ENCODE results near the gene MAPT. TPM values are rescaled to one million over a fixed set of nuclear protein-coding genes. Genes with fewer than 3 reads are reported as not detected.

Gene MAPT
- total and polyA plus RNA-seq, 3 donors from 2014 or later, result 5.0 to 100 (median 6.1) TPM

DNA sequence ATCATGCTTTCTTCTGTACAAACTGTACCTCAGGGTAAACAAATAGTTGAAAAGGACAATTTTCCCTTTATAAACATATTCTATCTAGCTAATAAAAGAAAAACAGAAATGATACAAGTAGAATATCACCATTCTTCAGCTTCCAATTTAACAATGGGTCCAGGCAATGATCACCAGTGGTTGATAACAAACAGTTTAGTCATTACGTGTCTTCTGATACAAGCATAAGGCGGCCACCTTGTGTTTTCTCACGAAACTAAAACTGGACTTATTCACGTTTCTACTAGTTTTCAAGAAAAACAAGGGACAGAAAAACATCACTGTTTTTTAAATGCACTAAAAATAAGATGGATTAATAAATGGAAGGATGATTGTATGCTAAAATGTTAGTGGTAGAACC, 163.0 kb downstream of the MAPT start:
- H3K27ac ChIP-seq, result no peak overlapping the region
- intact Hi-C loops (cut with DNase I; ENCODE audit: low total_unique reads), result no loop called here
- H3K4me1 ChIP-seq, result no peaks in the 10 kb centered on the region

DNA sequence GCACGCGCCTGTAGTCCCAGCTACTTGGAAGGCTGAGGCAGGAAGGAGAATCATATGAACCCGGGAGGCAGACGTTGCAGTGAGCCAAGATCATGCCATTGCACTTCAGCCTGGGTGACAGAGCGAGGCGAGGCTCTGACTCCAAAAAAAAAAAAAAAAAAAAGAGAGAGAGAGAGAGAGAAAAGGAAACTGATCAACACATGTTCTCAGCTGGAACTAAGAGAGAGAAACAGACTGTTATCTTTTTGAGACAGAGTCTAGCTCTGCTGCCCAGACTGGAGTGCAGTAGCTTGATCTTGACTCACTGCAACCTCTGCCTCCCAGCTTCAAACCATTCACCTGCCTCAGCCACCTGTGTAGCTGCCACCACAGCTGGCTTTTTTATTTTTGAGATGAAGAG, 165.1 kb downstream of the MAPT start:
- H3K27me3 ChIP-seq, result no peaks in the 10 kb centered on the region
- intact Hi-C loops (cut with DNase I; ENCODE audit: low total_unique reads), result no loop called here
- no peak overlapping the region for H3K27ac ChIP-seq
- H3K9me3 ChIP-seq, result no peaks in the 10 kb centered on the region
- no peaks in the 10 kb centered on the region for H3K4me1 ChIP-seq
- no peak overlapping the region for H3K4me3 ChIP-seq
- DNase-seq, result no peak
- H3K36me3 ChIP-seq (ENCODE audit: low read depth, missing control alignments), result no peaks in the 10 kb centered on the region
- TF ChIP-seq POLR2A (IDR thresholded peaks at IDR 0.05), result no peak
- TF ChIP-seq, protein P1, sequence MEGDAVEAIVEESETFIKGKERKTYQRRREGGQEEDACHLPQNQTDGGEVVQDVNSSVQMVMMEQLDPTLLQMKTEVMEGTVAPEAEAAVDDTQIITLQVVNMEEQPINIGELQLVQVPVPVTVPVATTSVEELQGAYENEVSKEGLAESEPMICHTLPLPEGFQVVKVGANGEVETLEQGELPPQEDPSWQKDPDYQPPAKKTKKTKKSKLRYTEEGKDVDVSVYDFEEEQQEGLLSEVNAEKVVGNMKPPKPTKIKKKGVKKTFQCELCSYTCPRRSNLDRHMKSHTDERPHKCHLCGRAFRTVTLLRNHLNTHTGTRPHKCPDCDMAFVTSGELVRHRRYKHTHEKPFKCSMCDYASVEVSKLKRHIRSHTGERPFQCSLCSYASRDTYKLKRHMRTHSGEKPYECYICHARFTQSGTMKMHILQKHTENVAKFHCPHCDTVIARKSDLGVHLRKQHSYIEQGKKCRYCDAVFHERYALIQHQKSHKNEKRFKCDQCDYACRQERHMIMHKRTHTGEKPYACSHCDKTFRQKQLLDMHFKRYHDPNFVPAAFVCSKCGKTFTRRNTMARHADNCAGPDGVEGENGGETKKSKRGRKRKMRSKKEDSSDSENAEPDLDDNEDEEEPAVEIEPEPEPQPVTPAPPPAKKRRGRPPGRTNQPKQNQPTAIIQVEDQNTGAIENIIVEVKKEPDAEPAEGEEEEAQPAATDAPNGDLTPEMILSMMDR (IDR thresholded peaks at IDR 0.05), result no peak
- 92 to 93% methylated on average over 4 to 6 of the region's 6 CpGs for WGBS, 2 donors

More for the DNA sequence above, 163.0 kb downstream of the MAPT start:
- WGBS, 2 donors, result 70 to 79% methylated on average over 4 of the region's 4 CpGs
- no peak for DNase-seq
- TF ChIP-seq, protein P1 (IDR thresholded peaks at IDR 0.05), result no peak
- TF ChIP-seq POLR2A (IDR thresholded peaks at IDR 0.05), result no peak
- no peaks in the 10 kb centered on the region for H3K9me3 ChIP-seq
- no peak overlapping the region for H3K4me3 ChIP-seq
- H3K36me3 ChIP-seq (ENCODE audit: low read depth, missing control alignments), result no peaks in the 10 kb centered on the region
- no peaks in the 10 kb centered on the region for H3K27me3 ChIP-seq

DNA sequence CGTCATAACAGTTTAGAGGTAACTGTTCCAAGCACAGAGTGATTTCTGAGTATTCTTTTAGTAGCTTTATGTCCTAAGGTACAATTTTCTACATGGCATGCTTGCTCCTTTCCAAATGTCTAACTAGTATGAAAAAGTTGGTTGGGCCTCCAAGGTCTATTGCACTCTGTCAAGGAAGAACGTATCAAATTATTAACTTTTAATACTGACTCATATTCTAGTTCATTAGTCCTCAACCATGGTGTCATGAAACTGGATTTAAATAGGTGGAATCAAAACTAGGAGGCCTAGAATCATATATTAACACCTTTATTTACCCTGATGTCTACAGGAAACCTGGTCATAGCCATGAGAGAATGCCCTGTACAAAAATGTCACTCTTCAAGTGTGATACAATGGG, 166.1 kb downstream of the MAPT start:
- intact Hi-C loops (cut with DNase I; ENCODE audit: low total_unique reads), result no loop called here
- Histone ChIP-seq H3K36me3 (ENCODE audit: low read depth, missing control alignments) (no peaks in the 10 kb centered on the region), H3K27ac (no peak overlapping the region), H3K9me3 (no peaks in the 10 kb centered on the region), H3K27me3 (no peaks in the 10 kb centered on the region), H3K4me3 (no peak overlapping the region), H3K4me1 (no peaks in the 10 kb centered on the region)
- no peak for DNase-seq
- WGBS, 2 donors, result 77 to 78% methylated on average over 2 of the region's 2 CpGs
- TF ChIP-seq, protein P1 (IDR thresholded peaks at IDR 0.05), result no peak
- TF ChIP-seq POLR2A (IDR thresholded peaks at IDR 0.05), result no peak

DNA sequence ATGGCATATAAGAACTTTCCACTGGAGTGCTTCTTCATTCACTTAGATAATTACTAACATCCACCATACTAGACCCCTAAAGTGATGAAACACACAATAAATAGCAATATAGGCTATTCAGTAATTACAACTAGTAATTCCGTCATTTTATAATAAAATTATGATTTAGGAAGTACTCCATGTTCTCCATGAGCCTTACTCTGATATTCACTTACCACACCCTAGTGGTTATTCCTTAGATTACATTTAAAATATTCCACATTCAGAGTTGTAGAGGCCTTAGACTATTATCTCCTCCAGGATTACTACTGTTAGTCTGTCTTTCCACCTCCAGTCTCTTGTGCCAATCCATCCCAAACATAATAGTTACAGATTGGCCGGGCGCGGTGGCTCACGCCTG, 167.1 kb downstream of the MAPT start:
- H3K36me3 ChIP-seq (ENCODE audit: low read depth, missing control alignments), result no peaks in the 10 kb centered on the region
- no peaks in the 10 kb centered on the region for H3K4me1 ChIP-seq
- H3K9me3 ChIP-seq, result no peaks in the 10 kb centered on the region
- intact Hi-C loops (cut with DNase I; ENCODE audit: low total_unique reads), result no loop called here
- DNase-seq, result no peak
- no peak overlapping the region for H3K27ac ChIP-seq
- H3K4me3 ChIP-seq, result no peak overlapping the region
- TF ChIP-seq POLR2A (IDR thresholded peaks at IDR 0.05), result no peak
- TF ChIP-seq, protein P1 (IDR thresholded peaks at IDR 0.05), result peak in 1 of 3 experiments; percentile 39
- no peaks in the 10 kb centered on the region for H3K27me3 ChIP-seq
- WGBS, 2 donors, result 91% methylated on average over 5 of the region's 5 CpGs

DNA sequence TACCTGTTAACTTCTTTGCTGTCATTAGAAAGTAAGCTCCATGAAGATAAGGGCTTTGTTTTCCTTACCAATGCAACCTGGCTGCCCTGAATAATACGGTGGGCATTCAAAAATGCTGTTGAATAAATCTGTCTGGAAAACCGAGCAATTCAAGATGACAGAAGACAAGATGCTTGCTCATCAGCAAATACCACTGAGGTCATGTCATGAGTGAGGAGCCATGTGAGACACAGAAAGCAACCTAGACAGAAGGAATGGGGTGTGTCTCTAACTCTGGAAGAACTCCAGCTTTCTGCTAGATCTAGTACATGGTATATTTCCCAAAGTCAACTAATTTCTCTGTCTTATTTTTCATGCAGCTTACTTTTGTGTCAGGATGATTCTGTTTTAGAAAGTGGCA, 168.9 kb downstream of the MAPT start:
- intact Hi-C loops (cut with DNase I; ENCODE audit: low total_unique reads), result no loop called here

More for the DNA sequence above, 168.9 kb downstream of the MAPT start:
- Histone ChIP-seq H3K36me3 (ENCODE audit: low read depth, missing control alignments) (no peaks in the 10 kb centered on the region), H3K4me1 (no peaks in the 10 kb centered on the region), H3K4me3 (no peak overlapping the region), H3K27ac (no peak overlapping the region), H3K9me3 (no peaks in the 10 kb centered on the region), H3K27me3 (no peaks in the 10 kb centered on the region)
- no peak for DNase-seq
- WGBS, 2 donors, result 38 to 79% methylated on average over 2 of the region's 2 CpGs
- TF ChIP-seq, protein P1 (IDR thresholded peaks at IDR 0.05), result no peak
- no peak for TF ChIP-seq POLR2A (IDR thresholded peaks at IDR 0.05)

Measured in testis (tissue), 3 donors.